Measurements from ENCODE around the gene HBG1. TPM values are rescaled to one million over a fixed set of nuclear protein-coding genes. Genes with fewer than 3 reads are reported as not detected.

The HBG1 gene
- polyA plus RNA-seq, 1 donor (not counting 4 experiments of a cell fraction or from before 2014, with no cell fraction given): 0.30 TPM

GRCh38 chr11:5267033-5267563, 17.4 kb upstream of the HBG1 start:
- no peaks in the 10 kb centered on the region for H4K20me1 ChIP-seq (ENCODE audit: control insufficient read depth, extremely low read depth, insufficient read depth, low read length)
- TF ChIP-seq EZH2 (IDR thresholded peaks at IDR 0.05; ENCODE audit: low read length) (no peak), CTCF (optimal IDR thresholded peaks at IDR 0.05 in 1 of 3, IDR thresholded peaks at IDR 0.05 in 1 of 3, conservative IDR thresholded peaks at IDR 0.05 in 1 of 3; ENCODE audit: extremely low read depth in 1 of 3, insufficient read depth in 2 of 3, low read length in 3 of 3) (no peak)
- H3K4me3 ChIP-seq (ENCODE audit: control insufficient read depth in 2 of 3, extremely low read depth in 1 of 3, insufficient read depth in 2 of 3, low read depth in 1 of 3, low read length in 3 of 3): no peak overlapping the region
- no peak overlapping the region for H2AFZ ChIP-seq (ENCODE audit: control insufficient read depth, low read length)
- no peaks in the 10 kb centered on the region for H3K9me3 ChIP-seq (ENCODE audit: control insufficient read depth, low read depth, low read length)
- H3K9ac ChIP-seq (ENCODE audit: control insufficient read depth, extremely low read depth, insufficient read depth, low read length): no peak overlapping the region
- no peaks in the 10 kb centered on the region for H3K27me3 ChIP-seq (ENCODE audit: control insufficient read depth, extremely low read depth, insufficient read depth, low read length)
- H3K4me2 ChIP-seq (ENCODE audit: control insufficient read depth, extremely low read depth, insufficient read depth, low read depth, low read length): no peak overlapping the region
- no peaks in the 10 kb centered on the region for H3K9me1 ChIP-seq (ENCODE audit: control insufficient read depth, extremely low read depth, insufficient read depth, low read length)
- DNase-seq (ENCODE audit: low read depth, low spot score) (no peak), FAIRE-seq (no peak)
- no peaks in the 10 kb centered on the region for H3K4me1 ChIP-seq (ENCODE audit: control insufficient read depth, extremely low read depth, insufficient read depth, low read length)
- H3K27ac ChIP-seq (ENCODE audit: control insufficient read depth, insufficient read depth, low read length): no peak overlapping the region
- no peaks in the 10 kb centered on the region for H3K79me2 ChIP-seq (ENCODE audit: control insufficient read depth, insufficient read depth, low read length)
- dilution Hi-C loops (cut with MboI; ENCODE audit: extremely low pct_ligation_motif_present, low sequenced_read_pairs): no loop called here
- no peaks in the 10 kb centered on the region for H3K36me3 ChIP-seq (ENCODE audit: control insufficient read depth in 2 of 2, extremely low read depth in 1 of 2, insufficient read depth in 2 of 2, low read length in 2 of 2)

- no peaks in the 10 kb centered on the region for H3K9me1 ChIP-seq (ENCODE audit: control insufficient read depth, extremely low read depth, insufficient read depth, low read length)
- H3K4me2 ChIP-seq (ENCODE audit: control insufficient read depth, extremely low read depth, insufficient read depth, low read depth, low read length): no peak overlapping the region
- TF ChIP-seq EZH2 (IDR thresholded peaks at IDR 0.05; ENCODE audit: low read length): no peak
- TF ChIP-seq CTCF (optimal IDR thresholded peaks at IDR 0.05 in 1 of 3, IDR thresholded peaks at IDR 0.05 in 1 of 3, conservative IDR thresholded peaks at IDR 0.05 in 1 of 3; ENCODE audit: extremely low read depth in 1 of 3, insufficient read depth in 2 of 3, low read length in 3 of 3): no peak
- H3K36me3 ChIP-seq (ENCODE audit: control insufficient read depth in 2 of 2, extremely low read depth in 1 of 2, insufficient read depth in 2 of 2, low read length in 2 of 2): no peaks in the 10 kb centered on the region
- H3K9ac ChIP-seq (ENCODE audit: control insufficient read depth, extremely low read depth, insufficient read depth, low read length): no peak overlapping the region
- DNase-seq (ENCODE audit: low read depth, low spot score) (no peak), FAIRE-seq (no peak)
- H3K4me3 ChIP-seq (ENCODE audit: control insufficient read depth in 2 of 3, extremely low read depth in 1 of 3, insufficient read depth in 2 of 3, low read depth in 1 of 3, low read length in 3 of 3): no peak overlapping the region
- H3K27ac ChIP-seq (ENCODE audit: control insufficient read depth, insufficient read depth, low read length): no peak overlapping the region
- dilution Hi-C loops (cut with MboI; ENCODE audit: extremely low pct_ligation_motif_present, low sequenced_read_pairs): no loop called here
- H3K27me3 ChIP-seq (ENCODE audit: control insufficient read depth, extremely low read depth, insufficient read depth, low read length): no peaks in the 10 kb centered on the region
- no peaks in the 10 kb centered on the region for H3K4me1 ChIP-seq (ENCODE audit: control insufficient read depth, extremely low read depth, insufficient read depth, low read length)
- H2AFZ ChIP-seq (ENCODE audit: control insufficient read depth, low read length): no peak overlapping the region
- H3K79me2 ChIP-seq (ENCODE audit: control insufficient read depth, insufficient read depth, low read length): no peaks in the 10 kb centered on the region
- no peaks in the 10 kb centered on the region for H4K20me1 ChIP-seq (ENCODE audit: control insufficient read depth, extremely low read depth, insufficient read depth, low read length)
- H3K9me3 ChIP-seq (ENCODE audit: control insufficient read depth, low read depth, low read length): no peaks in the 10 kb centered on the region
Observed at GRCh38 chr11:5266609-5267008, 17.0 kb upstream of the HBG1 start.
